ENCODE data around the gene SYNRG.

Gene SYNRG

GRCh38 chr17:37479025-37479424 lies 130.2 kb downstream of the SYNRG start:
- H4K20me1 ChIP-seq (ENCODE audit: insufficient read depth) = no peaks in the 10 kb centered on the region
- H2AFZ ChIP-seq (ENCODE audit: low read depth) = no peak overlapping the region
- TF ChIP-seq CTCF (conservative IDR thresholded peaks at IDR 0.05; ENCODE audit: low read depth, low read length) = no peak
- H3K4me1 ChIP-seq (ENCODE audit: low read depth, poor library complexity, severe bottlenecking) = peaks cover 14% of the 10 kb centered on the region
- H3K4me3 ChIP-seq (IDR thresholded peaks at IDR 0.05; ENCODE audit: insufficient read depth, low read depth, low read length) = no peak overlapping the region
- no peaks in the 10 kb centered on the region for H3K79me2 ChIP-seq (ENCODE audit: insufficient read depth, low read depth)
- H3K27ac ChIP-seq = no peak overlapping the region
- no peaks in the 10 kb centered on the region; the same call in 1 of the 2 replicates for H3K36me3 ChIP-seq (ENCODE audit: insufficient read depth)
- H3K9ac ChIP-seq = no peak overlapping the region
- no peak overlapping the region for H3K4me2 ChIP-seq
- no peaks in the 10 kb centered on the region for H3K27me3 ChIP-seq (ENCODE audit: insufficient read depth, low read depth)

GRCh38 chr17:37478187-37478586 lies 131.0 kb downstream of the SYNRG start:
- Histone ChIP-seq H3K79me2 (ENCODE audit: insufficient read depth, low read depth) (no peaks in the 10 kb centered on the region), H3K27ac (no peak overlapping the region), H2AFZ (ENCODE audit: low read depth) (no peak overlapping the region), H4K20me1 (ENCODE audit: insufficient read depth) (no peaks in the 10 kb centered on the region), H3K27me3 (ENCODE audit: insufficient read depth, low read depth) (no peaks in the 10 kb centered on the region), H3K36me3 (ENCODE audit: insufficient read depth) (no peaks in the 10 kb centered on the region; the same call in 1 of the 2 replicates), H3K9ac (no peak overlapping the region), H3K4me2 (no peak overlapping the region), H3K4me1 (ENCODE audit: low read depth, poor library complexity, severe bottlenecking) (peaks cover 6% of the 10 kb centered on the region), H3K4me3 (IDR thresholded peaks at IDR 0.05; ENCODE audit: insufficient read depth, low read depth, low read length) (no peak overlapping the region)
- TF ChIP-seq CTCF (conservative IDR thresholded peaks at IDR 0.05; ENCODE audit: low read depth, low read length) = no peak

GRCh38 chr17:37476431-37477120 lies 132.6 kb downstream of the SYNRG start:
- no peak overlapping the region for H3K4me2 ChIP-seq
- H3K4me1 ChIP-seq (ENCODE audit: low read depth, poor library complexity, severe bottlenecking) = no peaks in the 10 kb centered on the region
- no peak overlapping the region for H2AFZ ChIP-seq (ENCODE audit: low read depth)
- H3K27ac ChIP-seq = no peak overlapping the region
- H3K9ac ChIP-seq = no peak overlapping the region
- no peak for TF ChIP-seq CTCF (conservative IDR thresholded peaks at IDR 0.05; ENCODE audit: low read depth, low read length)
- H3K79me2 ChIP-seq (ENCODE audit: insufficient read depth, low read depth) = no peaks in the 10 kb centered on the region
- H3K4me3 ChIP-seq (IDR thresholded peaks at IDR 0.05; ENCODE audit: insufficient read depth, low read depth, low read length) = no peak overlapping the region
- no peaks in the 10 kb centered on the region; the same call in 1 of the 2 replicates for H3K36me3 ChIP-seq (ENCODE audit: insufficient read depth)
- no peaks in the 10 kb centered on the region for H4K20me1 ChIP-seq (ENCODE audit: insufficient read depth)
- H3K27me3 ChIP-seq (ENCODE audit: insufficient read depth, low read depth) = no peaks in the 10 kb centered on the region

GRCh38 chr17:37475731-37476420 lies 133.3 kb downstream of the SYNRG start:
- no peaks in the 10 kb centered on the region for H4K20me1 ChIP-seq (ENCODE audit: insufficient read depth)
- TF ChIP-seq CTCF (conservative IDR thresholded peaks at IDR 0.05; ENCODE audit: low read depth, low read length) = no peak
- H3K4me2 ChIP-seq = no peak overlapping the region
- H3K9ac ChIP-seq = no peak overlapping the region
- H3K4me3 ChIP-seq (IDR thresholded peaks at IDR 0.05; ENCODE audit: insufficient read depth, low read depth, low read length) = no peak overlapping the region
- no peak overlapping the region for H2AFZ ChIP-seq (ENCODE audit: low read depth)
- H3K36me3 ChIP-seq (ENCODE audit: insufficient read depth) = no peaks in the 10 kb centered on the region; the same call in 1 of the 2 replicates
- no peaks in the 10 kb centered on the region for H3K79me2 ChIP-seq (ENCODE audit: insufficient read depth, low read depth)
- H3K27me3 ChIP-seq (ENCODE audit: insufficient read depth, low read depth) = no peaks in the 10 kb centered on the region
- no peaks in the 10 kb centered on the region for H3K4me1 ChIP-seq (ENCODE audit: low read depth, poor library complexity, severe bottlenecking)
- no peak overlapping the region for H3K27ac ChIP-seq

All from KMS-11 (cell line).